Measurements from ENCODE around the gene NRAP.

NRAP gene

GRCh38 chr10:113605268-113605978 lies 58.4 kb downstream of the NRAP start:
- DNase-seq: no peak

GRCh38 chr10:113604572-113604971 lies 59.3 kb downstream of the NRAP start:
- DNase-seq: no peak

- DNase-seq: no peak
Observed at GRCh38 chr10:113603057-113603777, 60.6 kb downstream of the NRAP start.

- no peak for DNase-seq
Observed at GRCh38 chr10:113600569-113600968, 63.3 kb downstream of the NRAP start.

GRCh38 chr10:113594652-113595051 lies 69.2 kb downstream of the NRAP start:
- no peak for DNase-seq

GRCh38 chr10:113592380-113592779 lies 71.5 kb downstream of the NRAP start:
- DNase-seq: no peak

GRCh38 chr10:113590581-113590980 lies 73.3 kb downstream of the NRAP start:
- DNase-seq: no peak

- no peak for DNase-seq
Observed at GRCh38 chr10:113589201-113589770, 74.6 kb downstream of the NRAP start.

- DNase-seq: no peak
Observed at GRCh38 chr10:113585949-113586348, 77.9 kb downstream of the NRAP start.

- DNase-seq: no peak
Observed at GRCh38 chr10:113583571-113583970, 80.3 kb downstream of the NRAP start.

- DNase-seq: no peak
Observed at GRCh38 chr10:113581092-113581491, 82.7 kb downstream of the NRAP start.

- no peak for DNase-seq
Observed at GRCh38 chr10:113578773-113579172, 85.1 kb downstream of the NRAP start.

GRCh38 chr10:113576852-113577251 lies 87.0 kb downstream of the NRAP start:
- DNase-seq: no peak

GRCh38 chr10:113573368-113573767 lies 90.5 kb downstream of the NRAP start:
- DNase-seq: no peak

GRCh38 chr10:113572520-113573290 lies 91.1 kb downstream of the NRAP start:
- DNase-seq: no peak

GRCh38 chr10:113569576-113569975 lies 94.3 kb downstream of the NRAP start:
- no peak for DNase-seq

- no peak for DNase-seq
Observed at GRCh38 chr10:113566888-113567287, 97.0 kb downstream of the NRAP start.

- no peak for DNase-seq
Observed at GRCh38 chr10:113565364-113565763, 98.5 kb downstream of the NRAP start.

- DNase-seq: peak; percentile 54 to 57
Observed at GRCh38 chr10:113563306-113564088, 100.3 kb downstream of the NRAP start.

GRCh38 chr10:113562704-113563103 lies 101.1 kb downstream of the NRAP start:
- DNase-seq: no peak

- DNase-seq: no peak
Observed at GRCh38 chr10:113562069-113562468, 101.8 kb downstream of the NRAP start.

- no peak for DNase-seq
Observed at GRCh38 chr10:113561214-113561613, 102.6 kb downstream of the NRAP start.

GRCh38 chr10:113560071-113560470 lies 103.8 kb downstream of the NRAP start:
- no peak for DNase-seq
